Gastrocnemius medialis (tissue), 4 donors: Measurements from ENCODE around the gene PIGB.

Experiments
- CTCF ChIP-seq, 5 experiments: fragments of 450-650 bp in 3 of 5; fragments of 200-600 bp in 2 of 5; sonication (generic) in 2 of 5; IDR thresholded peaks in 4 of 5; conservative IDR thresholded peaks in 1 of 5; 1 replicate in 4 of 5; 2 replicates in 1 of 5; pipeline ENCODE4 v1.5.1; 2016 to 2019; ENCODE audit warnings: antibody characterized with exemption in 5 of 5, mild to moderate bottlenecking in 3 of 5, moderate library complexity in 3 of 5
- POLR2A ChIP-seq, 2 donors: fragments of 450-650 bp; IDR thresholded peaks; one replicate each; pipeline ENCODE4 v1.6.1; 2017; ENCODE audit warnings: antibody characterized with exemption in 2 of 2, mild to moderate bottlenecking in 2 of 2, moderate library complexity in 2 of 2

DNA sequence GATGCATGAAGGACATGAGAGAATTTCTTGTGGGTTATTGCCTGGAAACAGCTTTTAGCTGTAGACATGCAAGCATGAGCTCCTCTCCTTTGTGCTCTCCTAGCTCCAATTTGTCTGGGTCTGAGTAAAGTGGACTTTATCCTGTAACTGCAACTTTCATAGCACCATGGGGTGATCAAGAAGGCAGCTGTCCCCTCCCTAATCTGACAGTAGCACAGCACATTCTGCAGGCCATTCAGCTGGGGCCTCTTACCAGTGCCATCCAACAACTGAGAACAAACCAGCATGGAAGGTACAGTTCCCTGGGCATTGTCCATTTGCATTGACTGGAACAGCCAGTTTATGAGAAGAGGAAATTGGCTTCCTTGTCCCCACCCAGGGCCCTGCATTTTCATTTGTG, 21.7 kb upstream of the PIGB start:
- TF ChIP-seq CTCF (IDR thresholded peaks at IDR 0.05 in 4 of 5, conservative IDR thresholded peaks at IDR 0.05 in 1 of 5) (no peak), POLR2A (IDR thresholded peaks at IDR 0.05) (no peak)
